Activated CD8-positive, alpha-beta T cell treated with anti-CD3 and anti-CD28 coated beads for 36 hours (primary cell): Measurements from ENCODE around the gene CTAGE6. TPM values are rescaled to one million over a fixed set of nuclear protein-coding genes. Genes with fewer than 3 reads are reported as not detected.
"Not testable (repeated sequence)": the region's sequence is repeated elsewhere in the genome, so short reads cannot be mapped to it uniquely, and the experiment has no call there.

Experiments
- ATAC-seq: fragments of 200-7000 bp; cut with Tn5 transposase; one replicate; pipeline ENCODE4 v1.10.0; 2021; ENCODE audit warnings: mild to moderate bottlenecking, moderate library complexity
- CTCF ChIA-PET: fragments of 350-600 bp; sonication (Branson Sonifier 250); formaldehyde crosslinking; loops from one replicate; lab custom pipeline; 2021; ENCODE audit warnings: antibody characterized with exemption; lab: Charles Lee
- POLR2A ChIA-PET: fragments of 350-600 bp; sonication (Branson Sonifier 250); formaldehyde crosslinking; loops from one replicate; lab custom pipeline; 2021; ENCODE audit warnings: antibody characterized with exemption; lab: Charles Lee
- DNase-seq: peaks from one replicate; pipeline ENCODE4 v3.0.0-alpha.2; 2020
- H3K27ac Mint-ChIP-seq: one replicate; pipeline ENCODE4 v1.8.0; 2021; ENCODE audit warnings: mild to moderate bottlenecking, mixed read lengths
- H3K27me3 Mint-ChIP-seq: one replicate; pipeline ENCODE4 v1.8.0; 2021; ENCODE audit warnings: mixed read lengths
- H3K36me3 Mint-ChIP-seq: one replicate; pipeline ENCODE4 v1.8.0; 2021; ENCODE audit warnings: low read depth, mixed read lengths
- H3K4me1 Mint-ChIP-seq: one replicate; pipeline ENCODE4 v1.8.0; 2021; ENCODE audit warnings: low read depth, mixed read lengths
- H3K4me3 Mint-ChIP-seq: one replicate; pipeline ENCODE4 v1.8.0; 2021; ENCODE audit warnings: mild to moderate bottlenecking, moderate library complexity, mixed read lengths
- H3K9me3 Mint-ChIP-seq: one replicate; pipeline ENCODE4 v1.8.0; 2021; ENCODE audit warnings: mixed read lengths
- intact Hi-C: fragments of 100-400 bp; cut with micrococcal nuclease; formaldehyde crosslinking; loops from one replicate; pipeline ENCODE4 v1.10.0; 2022
- total RNA-seq, 2 experiments: library from RNA; stranded (reverse); gene quantifications; one replicate each; pipeline ENCODE4 v1.2.3, GENCODE V29; 2021

Gene CTAGE6
- total RNA-seq, 2 experiments from 2014 or later, result 1.3 to 1.7 TPM

GRCh38 chr7:143720335-143720734 is 37.2 kb downstream of the CTAGE6 start:
- H3K27me3 Mint-ChIP-seq, POLR2A ChIA-PET, H3K27ac Mint-ChIP-seq, H3K4me3 Mint-ChIP-seq, CTCF ChIA-PET, ATAC-seq, H3K36me3 Mint-ChIP-seq, H3K9me3 Mint-ChIP-seq, intact Hi-C loops, DNase-seq, H3K4me1 Mint-ChIP-seq: not testable (repeated sequence)

DNA sequence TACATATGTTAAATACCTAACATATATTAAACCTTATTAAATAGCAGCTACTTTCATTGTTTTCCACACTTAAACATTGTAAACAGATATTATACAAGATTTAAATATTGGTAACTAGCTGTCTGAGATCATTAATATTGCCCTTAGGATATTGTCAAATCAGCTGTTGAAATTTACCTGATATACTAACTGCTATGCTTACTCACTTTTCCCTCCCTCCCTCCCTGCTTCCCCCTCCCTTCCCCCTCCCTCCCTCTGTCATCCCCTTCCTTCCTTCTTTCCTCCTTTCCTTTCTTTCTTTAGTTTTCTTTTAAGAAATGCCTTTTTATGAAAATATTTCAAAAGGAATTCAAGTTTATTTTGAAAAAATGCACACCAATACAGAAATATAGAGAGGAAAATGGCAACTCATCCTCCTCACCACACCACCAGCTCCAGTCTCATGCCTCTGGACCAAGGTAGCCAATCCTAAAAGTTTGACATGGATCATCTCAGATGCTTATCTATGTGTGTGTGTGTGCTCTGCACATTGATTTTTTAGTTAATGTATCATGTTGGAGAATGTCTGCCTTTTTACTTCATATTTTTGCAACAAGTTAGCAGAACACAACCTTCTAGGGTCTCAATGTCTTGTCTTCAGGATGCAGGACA is 41.8 kb downstream of the CTAGE6 start:
- H3K27ac Mint-ChIP-seq, CTCF ChIA-PET, H3K4me1 Mint-ChIP-seq, intact Hi-C loops, H3K27me3 Mint-ChIP-seq, H3K4me3 Mint-ChIP-seq, POLR2A ChIA-PET, DNase-seq, H3K36me3 Mint-ChIP-seq, H3K9me3 Mint-ChIP-seq: not testable (repeated sequence)
- ATAC-seq, result peak; percentile 17

GRCh38 chr7:143714581-143715454 is 42.7 kb downstream of the CTAGE6 start:
- H3K27ac Mint-ChIP-seq, H3K4me3 Mint-ChIP-seq, intact Hi-C loops, H3K36me3 Mint-ChIP-seq, POLR2A ChIA-PET, H3K9me3 Mint-ChIP-seq, DNase-seq, H3K27me3 Mint-ChIP-seq, H3K4me1 Mint-ChIP-seq, CTCF ChIA-PET: not testable (repeated sequence)
- ATAC-seq, result peak; percentile 77

DNA sequence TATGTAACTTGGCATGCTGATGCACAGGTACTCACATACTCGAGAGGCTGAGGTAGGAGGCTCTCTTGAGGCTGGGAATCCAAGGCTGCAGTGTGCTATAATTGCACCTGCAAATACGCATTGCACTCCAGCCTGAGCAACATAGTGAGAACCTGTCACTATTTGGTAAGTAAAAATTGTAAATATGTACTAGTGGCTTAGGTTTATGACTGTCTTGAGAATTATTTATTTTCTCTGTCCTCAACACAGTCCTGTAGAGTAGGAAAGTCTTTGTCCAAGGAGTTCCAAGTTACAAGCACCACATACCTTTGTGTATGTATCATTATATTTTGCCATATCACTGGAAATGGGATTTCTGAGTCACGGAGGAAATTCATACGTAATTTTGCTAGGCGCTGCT is 45.1 kb downstream of the CTAGE6 start:
- H3K27ac Mint-ChIP-seq, H3K4me3 Mint-ChIP-seq, DNase-seq, H3K9me3 Mint-ChIP-seq, H3K4me1 Mint-ChIP-seq, H3K36me3 Mint-ChIP-seq, ATAC-seq, POLR2A ChIA-PET, H3K27me3 Mint-ChIP-seq, intact Hi-C loops, CTCF ChIA-PET: not testable (repeated sequence)

DNA sequence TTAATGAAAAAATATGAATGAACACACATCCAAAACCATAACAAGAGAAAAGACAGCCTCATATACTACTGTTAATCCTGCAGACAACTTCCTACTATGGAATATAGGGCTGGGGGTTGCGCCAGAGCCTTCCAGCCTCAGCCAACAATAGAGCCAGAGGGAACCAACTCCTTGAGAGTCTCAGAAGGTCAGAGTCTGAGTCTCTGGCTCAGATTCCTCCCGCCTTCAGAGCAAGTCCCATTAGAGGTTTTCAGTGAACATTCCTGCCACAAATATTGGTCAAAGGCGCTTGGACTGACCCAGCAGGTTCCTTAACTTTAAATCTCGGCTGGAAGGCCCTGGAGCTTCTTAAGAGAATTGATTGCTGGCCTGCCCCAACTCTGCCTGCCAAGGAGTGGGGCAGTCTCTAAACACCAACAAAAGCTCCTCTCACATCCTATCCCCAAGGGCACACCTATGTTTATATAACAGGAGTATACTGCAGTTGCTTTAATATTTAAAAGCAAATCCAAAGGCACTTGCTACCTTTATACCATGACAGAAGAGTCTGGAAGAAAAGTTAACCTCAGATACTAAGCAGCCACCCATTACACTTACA is 45.7 kb downstream of the CTAGE6 start:
- ATAC-seq, H3K36me3 Mint-ChIP-seq, DNase-seq, CTCF ChIA-PET, H3K4me3 Mint-ChIP-seq, H3K4me1 Mint-ChIP-seq, POLR2A ChIA-PET, intact Hi-C loops, H3K27ac Mint-ChIP-seq, H3K9me3 Mint-ChIP-seq, H3K27me3 Mint-ChIP-seq: not testable (repeated sequence)

- H3K9me3 Mint-ChIP-seq, H3K36me3 Mint-ChIP-seq, H3K4me3 Mint-ChIP-seq, intact Hi-C loops, POLR2A ChIA-PET, H3K4me1 Mint-ChIP-seq, CTCF ChIA-PET, H3K27ac Mint-ChIP-seq, ATAC-seq, H3K27me3 Mint-ChIP-seq, DNase-seq: not testable (repeated sequence)
Measured at GRCh38 chr7:143709895-143710294, 47.6 kb downstream of the CTAGE6 start.

Other genes with a start within 250 kb of the CTAGE6 start
- under 1 TPM; 0.36 to 0.83 TPM for gene CTAGE15, start 185.9 kb downstream of the CTAGE6 start, total RNA-seq
- gene TCAF2, start 136.7 kb downstream of the CTAGE6 start, total RNA-seq, result 10 to 100 TPM; 36.4 to 37.2 TPM
- gene TCAF1, start 144.5 kb upstream of the CTAGE6 start, total RNA-seq, result 10 to 100 TPM; 13.8 to 14.7 TPM
- gene OR2F2, start 177.5 kb upstream of the CTAGE6 start, total RNA-seq, result not detected
- gene OR2F1, start 197.1 kb upstream of the CTAGE6 start, total RNA-seq, result not detected
- gene OR6B1, start 242.6 kb upstream of the CTAGE6 start, total RNA-seq, result not detected